Measurements from ENCODE around the gene SVIL. TPM values are rescaled to one million over a fixed set of nuclear protein-coding genes. Genes with fewer than 3 reads are reported as not detected.
"Not testable (repeated sequence)": the region's sequence is repeated elsewhere in the genome, so short reads cannot be mapped to it uniquely, and the experiment has no call there.

Gene SVIL
- total RNA-seq, 2 experiments from 2014 or later: 10.3 to 12.8 TPM

GRCh38 chr10:29585488-29585976, 49.2 kb downstream of the SVIL start:
- H3K4me3 Mint-ChIP-seq: no peak overlapping the region
- POLR2A ChIA-PET: no interaction called here
- no peaks in the 10 kb centered on the region for H3K36me3 Mint-ChIP-seq (ENCODE audit: low read depth)
- no peaks in the 10 kb centered on the region for H3K9me3 Mint-ChIP-seq
- peaks cover 11% of the 10 kb centered on the region for H3K4me1 Mint-ChIP-seq
- no peaks in the 10 kb centered on the region for H3K27me3 Mint-ChIP-seq
- no peak overlapping the region for H3K27ac Mint-ChIP-seq
- CTCF ChIA-PET: no interaction called here
- DNase-seq: no peak

GRCh38 chr10:29584436-29584835, 50.3 kb downstream of the SVIL start:
- CTCF ChIA-PET: interaction anchor here (0.6 kb wide), 1 partner anchor 40 kb away, joined by 4 read pairs; no protein-coding TSS in a partner anchor
- no peak overlapping the region for H3K4me3 Mint-ChIP-seq
- no peak for DNase-seq
- POLR2A ChIA-PET: no interaction called here
- H3K27ac Mint-ChIP-seq: no peak overlapping the region
- no peaks in the 10 kb centered on the region for H3K9me3 Mint-ChIP-seq
- no peaks in the 10 kb centered on the region for H3K27me3 Mint-ChIP-seq
- no peaks in the 10 kb centered on the region for H3K36me3 Mint-ChIP-seq (ENCODE audit: low read depth)
- H3K4me1 Mint-ChIP-seq: peaks cover 6% of the 10 kb centered on the region

GRCh38 chr10:29583674-29584073, 51.1 kb downstream of the SVIL start:
- no peak for DNase-seq
- Mint-ChIP-seq H3K27me3 (no peaks in the 10 kb centered on the region), H3K4me3 (no peak overlapping the region), H3K4me1 (peaks cover 6% of the 10 kb centered on the region), H3K27ac (no peak overlapping the region), H3K36me3 (ENCODE audit: low read depth) (no peaks in the 10 kb centered on the region), H3K9me3 (no peaks in the 10 kb centered on the region)
- ChIA-PET POLR2A (no interaction called here), CTCF (interaction anchor here (0.6 to 1.5 kb wide), 2 partner anchors 8 to 39 kb away, joined by 3 to 4 read pairs; no protein-coding TSS in a partner anchor)

- POLR2A ChIA-PET; H3K36me3 Mint-ChIP-seq (ENCODE audit: low read depth); H3K27me3 Mint-ChIP-seq; H3K4me3 Mint-ChIP-seq; H3K4me1 Mint-ChIP-seq; DNase-seq; H3K27ac Mint-ChIP-seq; H3K9me3 Mint-ChIP-seq: not testable (repeated sequence)
- CTCF ChIA-PET: interaction anchor here (1.5 kb wide), 1 partner anchor 9 kb away, joined by 3 read pairs; no protein-coding TSS in a partner anchor
These were observed 52.0 kb downstream of the SVIL start for GRCh38 chr10:29582769-29583168.

- Mint-ChIP-seq H3K27ac (no peak overlapping the region), H3K9me3 (no peaks in the 10 kb centered on the region), H3K4me1 (peaks cover 6% of the 10 kb centered on the region), H3K4me3 (no peak overlapping the region), H3K36me3 (ENCODE audit: low read depth) (no peaks in the 10 kb centered on the region), H3K27me3 (no peaks in the 10 kb centered on the region)
- ChIA-PET CTCF (interaction anchor here (0.9 kb wide), 1 partner anchor 10 kb away, joined by 3 read pairs; no protein-coding TSS in a partner anchor), POLR2A (no interaction called here)
- no peak for DNase-seq
These were observed 55.3 kb downstream of the SVIL start for GRCh38 chr10:29579455-29579970.

GRCh38 chr10:29578457-29578856, 56.3 kb downstream of the SVIL start:
- Mint-ChIP-seq H3K9me3 (no peaks in the 10 kb centered on the region), H3K4me1 (peaks cover 6% of the 10 kb centered on the region), H3K4me3 (no peak overlapping the region), H3K27ac (no peak overlapping the region), H3K36me3 (ENCODE audit: low read depth) (no peaks in the 10 kb centered on the region), H3K27me3 (no peaks in the 10 kb centered on the region)
- ChIA-PET CTCF (no interaction called here), POLR2A (no interaction called here)
- DNase-seq: no peak

GRCh38 chr10:29576681-29577080, 58.1 kb downstream of the SVIL start:
- no peaks in the 10 kb centered on the region for H3K36me3 Mint-ChIP-seq (ENCODE audit: low read depth)
- H3K27me3 Mint-ChIP-seq: no peaks in the 10 kb centered on the region
- H3K27ac Mint-ChIP-seq: no peak overlapping the region
- no peak overlapping the region for H3K4me3 Mint-ChIP-seq
- ChIA-PET POLR2A (no interaction called here), CTCF (no interaction called here)
- DNase-seq: no peak
- H3K9me3 Mint-ChIP-seq: no peaks in the 10 kb centered on the region
- H3K4me1 Mint-ChIP-seq: no peaks in the 10 kb centered on the region

- Mint-ChIP-seq H3K27me3 (no peaks in the 10 kb centered on the region), H3K9me3 (no peaks in the 10 kb centered on the region), H3K27ac (no peak overlapping the region), H3K36me3 (ENCODE audit: low read depth) (no peaks in the 10 kb centered on the region), H3K4me1 (no peaks in the 10 kb centered on the region), H3K4me3 (no peak overlapping the region)
- POLR2A ChIA-PET: no interaction called here
- no peak for DNase-seq
- CTCF ChIA-PET: no interaction called here
These were observed 59.7 kb downstream of the SVIL start for GRCh38 chr10:29575098-29575455.

GRCh38 chr10:29574212-29575097, 60.3 kb downstream of the SVIL start:
- CTCF ChIA-PET: interaction anchor here (1.6 kb wide), 1 partner anchor 17 kb away, joined by 3 read pairs; no protein-coding TSS in a partner anchor
- POLR2A ChIA-PET; H3K27ac Mint-ChIP-seq; H3K36me3 Mint-ChIP-seq (ENCODE audit: low read depth); H3K27me3 Mint-ChIP-seq; H3K4me3 Mint-ChIP-seq; H3K4me1 Mint-ChIP-seq; DNase-seq; H3K9me3 Mint-ChIP-seq: not testable (repeated sequence)

GRCh38 chr10:29570248-29570647, 64.5 kb downstream of the SVIL start:
- CTCF ChIA-PET; H3K4me3 Mint-ChIP-seq; POLR2A ChIA-PET; H3K27me3 Mint-ChIP-seq; H3K36me3 Mint-ChIP-seq (ENCODE audit: low read depth); H3K27ac Mint-ChIP-seq; H3K4me1 Mint-ChIP-seq; DNase-seq; H3K9me3 Mint-ChIP-seq: not testable (repeated sequence)

- no peak for DNase-seq
- Mint-ChIP-seq H3K36me3 (ENCODE audit: low read depth) (no peaks in the 10 kb centered on the region), H3K9me3 (no peaks in the 10 kb centered on the region), H3K4me3 (no peak overlapping the region), H3K27me3 (no peaks in the 10 kb centered on the region), H3K27ac (no peak overlapping the region), H3K4me1 (no peaks in the 10 kb centered on the region)
- ChIA-PET POLR2A (no interaction called here), CTCF (no interaction called here)
These were observed 65.0 kb downstream of the SVIL start for GRCh38 chr10:29569795-29570194.

- Mint-ChIP-seq H3K27ac (no peak overlapping the region), H3K36me3 (ENCODE audit: low read depth) (no peaks in the 10 kb centered on the region), H3K4me1 (no peaks in the 10 kb centered on the region), H3K27me3 (no peaks in the 10 kb centered on the region), H3K4me3 (no peak overlapping the region), H3K9me3 (no peaks in the 10 kb centered on the region)
- no peak for DNase-seq
- POLR2A ChIA-PET: no interaction called here
- CTCF ChIA-PET: no interaction called here
These were observed 67.8 kb downstream of the SVIL start for GRCh38 chr10:29567003-29567402.

GRCh38 chr10:29566209-29566608, 68.6 kb downstream of the SVIL start:
- H3K36me3 Mint-ChIP-seq (ENCODE audit: low read depth); H3K9me3 Mint-ChIP-seq; CTCF ChIA-PET; H3K4me3 Mint-ChIP-seq; H3K27me3 Mint-ChIP-seq; H3K27ac Mint-ChIP-seq; POLR2A ChIA-PET; H3K4me1 Mint-ChIP-seq; DNase-seq: not testable (repeated sequence)
